Endothelial cell of umbilical vein (primary cell): ENCODE results near the gene INPP5J. TPM values are rescaled to one million over a fixed set of nuclear protein-coding genes. Genes with fewer than 3 reads are reported as not detected.

Experiments
- BruUV-seq: library from RNA; stranded (reverse); fragments of 400-500 nt; replicated peaks from 2 replicates; lab custom pipeline; 2021; lab: Mats Ljungman, UMichigan
- CTCF ChIA-PET: fragments of 300-600, 350-600 bp; sonication (Branson Sonifier 250); formaldehyde crosslinking; loops from one replicate; lab custom pipeline; 2021; ENCODE audit warnings: antibody characterized with exemption, inconsistent platforms; lab: Charles Lee
- POLR2A ChIA-PET: fragments of 300-600, 350-600 bp; sonication (Branson Sonifier 250); formaldehyde crosslinking; loops from one replicate; lab custom pipeline; 2021; ENCODE audit warnings: antibody characterized with exemption, inconsistent platforms; lab: Charles Lee
- DNase-seq: peaks from one replicate; pipeline ENCODE4 v3.0.0-alpha.2; 2011; ENCODE audit warnings: low read depth, low spot score
- FAIRE-seq: peaks from 2 replicates; lab custom pipeline; 2011; peaks lifted over from hg19 to GRCh38; lab: Jason Lieb, UNC
- H2AFZ ChIP-seq: 2 replicates; pipeline ENCODE4 v1.6.0; 2012; ENCODE audit warnings: low read depth, low read length, control low read depth, inconsistent platforms
- H3K27ac ChIP-seq: 2 replicates; pipeline ENCODE4 v1.5.1; 2011; ENCODE audit warnings: low read depth, mild to moderate bottlenecking, control low read depth, low read length, moderate library complexity; ENCODE audit not compliant: insufficient read depth
- H3K27me3 ChIP-seq, 2 experiments: 2 replicates each; pipeline versions ENCODE4 v1.6.0 to v1.6.1; 2011; ENCODE audit warnings: low read length in 2 of 2, mixed read lengths in 1 of 2; ENCODE audit not compliant: control insufficient read depth in 2 of 2, insufficient read depth in 2 of 2
- H3K36me3 ChIP-seq, 2 experiments: 2 replicates in 1 of 2; 3 replicates in 1 of 2; pipeline ENCODE4 v1.5.1; 2011; ENCODE audit warnings: low read length in 2 of 2, mild to moderate bottlenecking in 1 of 2, moderate library complexity in 1 of 2; ENCODE audit not compliant: control insufficient read depth in 2 of 2, insufficient read depth in 2 of 2; ENCODE audit errors: extremely low read depth in 1 of 2
- H3K4me1 ChIP-seq: 3 replicates; pipeline ENCODE4 v1.5.1; 2011; ENCODE audit warnings: mild to moderate bottlenecking, low read length; ENCODE audit not compliant: control insufficient read depth, insufficient read depth; ENCODE audit errors: extremely low read depth
- H3K4me2 ChIP-seq: 2 replicates; pipeline ENCODE4 v1.6.1; 2011; ENCODE audit warnings: low read length, control low read depth, mixed read lengths; ENCODE audit not compliant: insufficient read depth
- H3K4me3 ChIP-seq, 3 experiments: fragments of 200-600 bp in 1 of 3; sonication (generic), shearing (Covaris generic) in 1 of 3; replicated peaks in 1 of 3; 2 replicates each; pipeline ENCODE4 v1.5.1; 2011 to 2016; ENCODE audit warnings: control low read depth in 3 of 3, low read length in 3 of 3, mild to moderate bottlenecking in 2 of 3, inconsistent platforms in 1 of 3, low read depth in 1 of 3, moderate library complexity in 1 of 3; ENCODE audit not compliant: insufficient read depth in 1 of 3
- H3K79me2 ChIP-seq: 2 replicates; pipeline ENCODE4 v1.6.0; 2012; ENCODE audit warnings: low read length, inconsistent platforms; ENCODE audit not compliant: control insufficient read depth, insufficient read depth
- H3K9ac ChIP-seq: replicated peaks from 2 replicates; pipeline ENCODE3; 2011; ENCODE audit warnings: low read length, control low read depth; ENCODE audit not compliant: insufficient read depth; ENCODE audit errors: extremely low read depth
- H3K9me1 ChIP-seq: replicated peaks from 3 replicates; pipeline ENCODE4 v1.6.0; 2011; ENCODE audit warnings: mild to moderate bottlenecking, low read length; ENCODE audit not compliant: control insufficient read depth, insufficient read depth; ENCODE audit errors: extremely low read depth
- H3K9me3 ChIP-seq: replicated peaks from 2 replicates; pipeline ENCODE4 v1.5.1; 2012; ENCODE audit warnings: low read length, inconsistent platforms; ENCODE audit not compliant: control insufficient read depth, insufficient read depth
- H4K20me1 ChIP-seq: replicated peaks from 2 replicates; pipeline ENCODE3; 2011; ENCODE audit warnings: mild to moderate bottlenecking, low read length; ENCODE audit not compliant: control insufficient read depth, insufficient read depth; ENCODE audit errors: extremely low read depth
- CTCF ChIP-seq, 2 donors: IDR thresholded peaks; 1 replicate in 1 of 2; 2 replicates in 1 of 2; pipeline ENCODE4 v1.5.1; 2011; ENCODE audit warnings: low read length in 2 of 2, mild to moderate bottlenecking in 2 of 2, moderate library complexity in 2 of 2, control low read depth in 1 of 2, inconsistent platforms in 1 of 2, low read depth in 1 of 2; ENCODE audit not compliant: insufficient read depth in 1 of 2; ENCODE audit errors: extremely low read depth in 1 of 2
- EZH2 ChIP-seq: IDR thresholded peaks from 2 replicates; pipeline ENCODE4 v1.6.1; 2012; ENCODE audit warnings: borderline replicate concordance, low read depth, mild to moderate bottlenecking, moderate library complexity, low read length, inconsistent platforms; ENCODE audit not compliant: severe bottlenecking
- FOS ChIP-seq: IDR thresholded peaks from 2 replicates; pipeline ENCODE4 v1.6.1; 2011; ENCODE audit warnings: mild to moderate bottlenecking, low read length, moderate library complexity, borderline replicate concordance; ENCODE audit not compliant: insufficient read depth
- GATA2 ChIP-seq: IDR thresholded peaks from 2 replicates; pipeline ENCODE4 v1.7.0; 2011; ENCODE audit warnings: low read depth, mild to moderate bottlenecking, moderate library complexity, mixed read lengths, low read length; ENCODE audit not compliant: insufficient read length, insufficient read depth
- JUN ChIP-seq: IDR thresholded peaks from 2 replicates; pipeline ENCODE4 v1.6.1; 2011; ENCODE audit warnings: borderline replicate concordance, low read depth; ENCODE audit not compliant: insufficient read length, insufficient read depth
- MAX ChIP-seq: IDR thresholded peaks from 2 replicates; pipeline ENCODE4 v1.6.1; 2011; ENCODE audit not compliant: insufficient read depth, insufficient read length
- MYC ChIP-seq: IDR thresholded peaks from one replicate; pipeline ENCODE4 v1.6.1; 2011; ENCODE audit warnings: mild to moderate bottlenecking, low read depth, low read length
- POLR2A ChIP-seq: IDR thresholded peaks from 2 replicates; pipeline ENCODE4 v1.6.1; 2012; ENCODE audit warnings: low read depth, mild to moderate bottlenecking, control low read depth, low read length
- POLR2AphosphoS5 ChIP-seq: IDR thresholded peaks from 2 replicates; pipeline ENCODE4 v1.6.1; 2012; ENCODE audit warnings: low read depth, mild to moderate bottlenecking, control low read depth, low read length, moderate library complexity; ENCODE audit not compliant: insufficient read depth
- dilution Hi-C: fragments of 300-500 bp; cut with MboI; formaldehyde crosslinking; loops from one replicate; pipeline ENCODE4 v1.15.0; 2019; ENCODE audit warnings: low sequenced_read_pairs; ENCODE audit not compliant: extremely low pct_ligation_motif_present
- intact Hi-C: fragments of 100-400 bp; cut with micrococcal nuclease; formaldehyde crosslinking; loops from one replicate; pipeline ENCODE4 v1.10.0; 2022
- polyA plus RNA-seq, 4 experiments: library from polyadenylated mRNA; depleted of rRNA in 3 of 4; stranded (reverse) in 3 of 4; unstranded in 1 of 4; fragments of >200 nt; gene quantifications; 2 replicates each; pipeline versions ENCODE4 v1.2.1 to v1.2.3, GENCODE V29; 2011 to 2012; ENCODE audit warnings: missing spikeins in 1 of 4
- total RNA-seq: library from RNA; stranded (reverse); gene quantifications from 2 replicates; pipeline ENCODE4 v1.2.3, GENCODE V29; 2021

Gene INPP5J
- total and polyA plus RNA-seq, 2 donors (not counting 3 experiments of a cell fraction or from before 2014, with no cell fraction given), result 0.43 to 0.49 TPM

DNA sequence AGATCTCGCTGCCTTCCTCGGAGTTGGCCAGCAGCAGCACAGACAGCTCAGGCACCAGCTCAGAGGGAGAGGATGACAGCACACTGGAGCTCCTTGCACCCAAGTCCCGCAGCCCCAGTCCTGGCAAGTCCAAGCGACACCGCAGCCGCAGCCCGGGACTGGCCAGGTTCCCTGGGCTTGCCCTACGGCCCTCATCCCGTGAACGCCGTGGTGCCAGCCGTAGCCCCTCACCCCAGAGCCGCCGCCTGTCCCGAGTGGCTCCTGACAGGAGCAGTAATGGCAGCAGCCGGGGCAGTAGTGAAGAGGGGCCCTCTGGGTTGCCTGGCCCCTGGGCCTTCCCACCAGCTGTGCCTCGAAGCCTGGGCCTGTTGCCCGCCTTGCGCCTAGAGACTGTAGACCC, 11.1 kb downstream of the INPP5J start:
- TF ChIP-seq POLR2A (no peak), POLR2AphosphoS5 (no peak), JUN (no peak), CTCF (IDR thresholded peaks at IDR 0.05; ENCODE audit: extremely low read depth in 1 of 2, insufficient read depth in 1 of 2, low read depth in 1 of 2, low read length in 2 of 2) (no peak), GATA2 (no peak), MAX (no peak), EZH2 (no peak), MYC (no peak), FOS (no peak)
- POLR2A ChIA-PET, result no interaction called here
- CTCF ChIA-PET, result no interaction called here
- Histone ChIP-seq H3K4me3 (no peak overlapping the region), H3K79me2 (no peaks in the 10 kb centered on the region), H3K4me2 (no peak overlapping the region), H2AFZ (no peak overlapping the region), H3K27me3 (no peaks in the 10 kb centered on the region), H3K9ac (no peak overlapping the region), H3K9me1 (no peaks in the 10 kb centered on the region), H3K27ac (no peak overlapping the region), H3K36me3 (no peaks in the 10 kb centered on the region), H3K9me3 (no peaks in the 10 kb centered on the region), H4K20me1 (no peaks in the 10 kb centered on the region), H3K4me1 (no peaks in the 10 kb centered on the region)
- BruUV-seq, result no TSS peak
- no peak for FAIRE-seq
- dilution Hi-C loops (no loop called here), intact Hi-C loops (no loop called here)
- DNase-seq, result no peak
